ENCODE data around the gene RALGAPA2.

- TF ChIP-seq PBX3 (IDR thresholded peaks at IDR 0.05) = no peak
- no peak for TF ChIP-seq RCOR1 (IDR thresholded peaks at IDR 0.05; ENCODE audit: low read depth, low read length)
- TF ChIP-seq, protein P1, sequence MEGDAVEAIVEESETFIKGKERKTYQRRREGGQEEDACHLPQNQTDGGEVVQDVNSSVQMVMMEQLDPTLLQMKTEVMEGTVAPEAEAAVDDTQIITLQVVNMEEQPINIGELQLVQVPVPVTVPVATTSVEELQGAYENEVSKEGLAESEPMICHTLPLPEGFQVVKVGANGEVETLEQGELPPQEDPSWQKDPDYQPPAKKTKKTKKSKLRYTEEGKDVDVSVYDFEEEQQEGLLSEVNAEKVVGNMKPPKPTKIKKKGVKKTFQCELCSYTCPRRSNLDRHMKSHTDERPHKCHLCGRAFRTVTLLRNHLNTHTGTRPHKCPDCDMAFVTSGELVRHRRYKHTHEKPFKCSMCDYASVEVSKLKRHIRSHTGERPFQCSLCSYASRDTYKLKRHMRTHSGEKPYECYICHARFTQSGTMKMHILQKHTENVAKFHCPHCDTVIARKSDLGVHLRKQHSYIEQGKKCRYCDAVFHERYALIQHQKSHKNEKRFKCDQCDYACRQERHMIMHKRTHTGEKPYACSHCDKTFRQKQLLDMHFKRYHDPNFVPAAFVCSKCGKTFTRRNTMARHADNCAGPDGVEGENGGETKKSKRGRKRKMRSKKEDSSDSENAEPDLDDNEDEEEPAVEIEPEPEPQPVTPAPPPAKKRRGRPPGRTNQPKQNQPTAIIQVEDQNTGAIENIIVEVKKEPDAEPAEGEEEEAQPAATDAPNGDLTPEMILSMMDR (IDR thresholded peaks at IDR 0.05) = no peak
- TF ChIP-seq CEBPB (IDR thresholded peaks at IDR 0.05) = no peak
- TF ChIP-seq POLR2A (IDR thresholded peaks at IDR 0.05; ENCODE audit: low read length) = no peak
- TF ChIP-seq USF2 (IDR thresholded peaks at IDR 0.05) = no peak
Observed at GRCh38 chr20:20405623-20406022, 306.8 kb downstream of the RALGAPA2 start.
